Muscle layer of colon (tissue), 2 donors: ENCODE results near the gene GPR26.
"Not testable (repeated sequence)": the region's sequence is repeated elsewhere in the genome, so short reads cannot be mapped to it uniquely, and the experiment has no call there.

ENCODE experiments used
- H3K27ac ChIP-seq: one replicate; pipeline ENCODE4 v1.7.0; 2013; ENCODE audit warnings: low read depth, mild to moderate bottlenecking, low read length, moderate library complexity
- H3K27me3 ChIP-seq, 2 donors: one replicate each; pipeline ENCODE4 v1.7.0; 2013; ENCODE audit warnings: low read length in 2 of 2, mild to moderate bottlenecking in 2 of 2; ENCODE audit not compliant: insufficient read depth in 2 of 2, control insufficient read depth in 1 of 2
- H3K36me3 ChIP-seq: one replicate; pipeline ENCODE4 v1.7.0; 2013; ENCODE audit warnings: mild to moderate bottlenecking, low read length; ENCODE audit not compliant: insufficient read depth
- H3K4me1 ChIP-seq: one replicate; pipeline ENCODE4 v1.7.0; 2013; ENCODE audit warnings: mild to moderate bottlenecking, low read length; ENCODE audit not compliant: insufficient read depth
- H3K4me3 ChIP-seq, 2 donors: one replicate each; pipeline ENCODE4 v1.7.0; 2013; ENCODE audit warnings: low read length in 2 of 2, low read depth in 1 of 2, mild to moderate bottlenecking in 1 of 2, moderate library complexity in 1 of 2
- H3K9ac ChIP-seq: one replicate; pipeline ENCODE4 v1.7.0; 2013; ENCODE audit warnings: low read length
- H3K9me3 ChIP-seq: one replicate; pipeline ENCODE4 v1.7.0; 2013; ENCODE audit warnings: mild to moderate bottlenecking, low read length
- donor health status: abdominal sarcoma.
- donor health status: Adenocarcinoma of cecum.

Gene GPR26

DNA sequence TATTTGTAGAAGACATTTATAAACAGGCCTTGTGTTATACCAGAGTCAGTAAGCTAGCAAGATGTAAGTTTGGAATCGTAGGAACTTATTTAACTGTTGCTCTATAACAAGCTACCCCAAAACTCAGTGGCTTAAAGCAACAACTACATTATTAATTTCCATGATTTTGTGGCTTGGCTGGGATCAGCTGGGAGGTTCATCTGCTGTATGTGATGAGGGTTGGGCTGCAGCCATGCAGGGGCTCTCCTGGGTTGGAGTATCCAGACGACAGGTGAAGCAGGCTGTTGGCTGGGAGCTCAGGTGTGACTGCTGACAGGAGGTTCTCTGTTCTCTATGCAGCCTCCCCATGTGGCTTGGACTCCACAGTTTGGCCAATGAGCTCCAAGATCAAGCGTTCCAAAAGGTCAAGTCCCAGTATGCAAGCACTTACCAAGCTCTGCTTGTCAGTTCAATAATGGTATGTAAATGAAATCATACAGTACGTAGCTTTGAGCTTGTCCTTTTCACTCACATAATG lies 52.4 kb downstream of the GPR26 start:
- Histone ChIP-seq H3K27me3 (no peaks in the 10 kb centered on the region), H3K27ac (no peak overlapping the region), H3K9ac (no peak overlapping the region), H3K9me3 (no peaks in the 10 kb centered on the region), H3K4me3 (no peak overlapping the region), H3K36me3 (no peaks in the 10 kb centered on the region), H3K4me1 (no peaks in the 10 kb centered on the region)

DNA sequence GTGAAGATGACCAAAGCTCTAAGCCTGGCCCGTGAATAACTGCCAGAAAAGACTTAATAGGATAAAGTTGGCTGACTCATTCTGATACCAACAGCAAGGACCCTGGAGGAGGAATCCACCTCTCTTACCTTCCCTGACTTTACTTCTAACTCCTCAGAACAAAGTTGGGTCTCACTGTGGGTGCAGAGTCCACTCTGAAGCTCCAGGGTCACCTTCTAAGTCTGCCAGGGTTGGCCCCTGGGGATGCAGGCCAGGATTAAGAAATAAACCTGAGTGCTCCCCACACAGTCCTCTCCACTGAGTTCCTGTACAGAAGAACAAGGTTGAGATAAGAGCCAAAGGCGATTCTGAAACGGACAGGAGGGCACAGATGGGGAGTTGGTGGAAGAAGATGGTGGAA lies 54.4 kb downstream of the GPR26 start:
- Histone ChIP-seq H3K4me1 (no peaks in the 10 kb centered on the region), H3K27me3 (no peaks in the 10 kb centered on the region), H3K36me3 (no peaks in the 10 kb centered on the region), H3K4me3 (no peak overlapping the region), H3K27ac (no peak overlapping the region), H3K9ac (no peak overlapping the region), H3K9me3 (no peaks in the 10 kb centered on the region)

DNA sequence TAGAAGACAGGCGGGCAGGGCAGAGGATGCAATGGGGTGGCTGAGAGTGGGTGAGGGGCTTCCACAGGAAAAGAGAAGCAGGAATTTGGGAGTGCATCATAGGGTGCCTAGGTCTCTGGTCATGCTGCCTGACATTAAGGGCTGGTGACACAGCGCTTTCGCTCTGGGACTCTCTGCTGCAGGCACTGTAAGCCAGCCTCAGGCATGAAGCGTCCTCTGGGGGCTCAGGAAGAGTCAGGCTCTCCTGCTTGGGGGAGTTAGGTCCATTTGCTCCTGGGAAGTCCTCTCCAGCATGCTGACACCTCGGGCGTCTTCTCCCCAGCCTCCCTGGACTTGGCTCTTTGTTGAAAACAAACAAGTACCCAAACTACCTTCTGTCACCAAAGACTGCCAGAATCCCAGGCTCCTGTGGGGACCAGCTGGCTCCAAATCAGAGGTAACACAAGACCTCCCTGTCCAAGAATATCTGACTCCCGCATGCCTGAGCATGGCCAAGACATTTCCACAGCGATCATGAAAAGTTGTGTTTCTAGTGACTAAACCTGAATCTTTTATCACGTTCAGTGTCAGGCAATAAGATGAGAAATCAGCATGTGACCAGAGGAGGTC lies 55.4 kb downstream of the GPR26 start:
- no peak overlapping the region for H3K9ac ChIP-seq
- no peaks in the 10 kb centered on the region for H3K27me3 ChIP-seq
- H3K27ac ChIP-seq: no peak overlapping the region
- no peaks in the 10 kb centered on the region for H3K4me1 ChIP-seq
- no peak overlapping the region for H3K4me3 ChIP-seq
- no peaks in the 10 kb centered on the region for H3K36me3 ChIP-seq
- H3K9me3 ChIP-seq: no peaks in the 10 kb centered on the region

DNA sequence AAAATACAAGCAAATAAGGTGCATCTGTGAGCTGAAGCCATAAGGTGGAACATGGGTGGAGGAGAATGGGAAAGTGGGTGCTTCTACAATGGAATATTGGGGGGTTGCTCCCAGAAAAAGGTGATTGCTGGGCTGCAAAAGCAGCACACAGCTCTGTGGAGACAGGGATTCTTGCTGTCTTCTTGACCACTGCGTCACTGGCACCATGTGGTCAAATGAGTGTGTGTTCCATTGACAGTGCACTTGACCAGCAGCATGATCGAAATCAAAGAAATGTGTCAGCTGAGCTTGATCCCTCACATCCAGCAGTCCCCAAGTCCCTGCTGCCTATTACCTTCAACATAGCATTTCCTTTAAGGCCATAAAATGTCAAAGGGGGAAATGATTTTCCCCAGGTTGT lies 56.2 kb downstream of the GPR26 start:
- no peaks in the 10 kb centered on the region for H3K9me3 ChIP-seq
- no peaks in the 10 kb centered on the region for H3K27me3 ChIP-seq
- no peak overlapping the region for H3K9ac ChIP-seq
- H3K4me3 ChIP-seq: no peak overlapping the region
- H3K4me1 ChIP-seq: no peaks in the 10 kb centered on the region
- H3K36me3 ChIP-seq: no peaks in the 10 kb centered on the region
- H3K27ac ChIP-seq: no peak overlapping the region

DNA sequence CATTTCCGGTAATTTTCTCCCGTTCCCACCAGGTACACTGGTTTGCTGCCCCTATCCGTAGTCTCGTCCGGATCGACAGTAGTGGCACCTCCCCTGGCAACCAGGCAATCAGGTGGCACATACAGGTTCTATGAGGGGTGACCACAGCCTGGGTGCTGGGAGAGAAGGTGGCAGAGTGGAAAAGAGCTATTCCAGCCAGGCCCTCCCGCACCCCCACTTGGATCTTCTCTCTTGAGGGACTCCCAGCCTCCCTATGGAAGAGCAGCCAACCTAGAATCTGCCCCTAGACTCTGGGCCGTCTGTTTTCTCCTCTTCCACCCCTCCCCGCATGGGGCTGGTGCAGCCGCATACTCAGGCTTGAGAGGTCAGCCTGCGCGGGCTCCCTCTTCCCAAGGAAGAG lies 58.6 kb downstream of the GPR26 start:
- Histone ChIP-seq H3K4me3 (no peak overlapping the region), H3K9ac (no peak overlapping the region), H3K9me3 (no peaks in the 10 kb centered on the region), H3K27me3 (no peaks in the 10 kb centered on the region), H3K4me1 (no peaks in the 10 kb centered on the region), H3K36me3 (no peaks in the 10 kb centered on the region), H3K27ac (no peak overlapping the region)

DNA sequence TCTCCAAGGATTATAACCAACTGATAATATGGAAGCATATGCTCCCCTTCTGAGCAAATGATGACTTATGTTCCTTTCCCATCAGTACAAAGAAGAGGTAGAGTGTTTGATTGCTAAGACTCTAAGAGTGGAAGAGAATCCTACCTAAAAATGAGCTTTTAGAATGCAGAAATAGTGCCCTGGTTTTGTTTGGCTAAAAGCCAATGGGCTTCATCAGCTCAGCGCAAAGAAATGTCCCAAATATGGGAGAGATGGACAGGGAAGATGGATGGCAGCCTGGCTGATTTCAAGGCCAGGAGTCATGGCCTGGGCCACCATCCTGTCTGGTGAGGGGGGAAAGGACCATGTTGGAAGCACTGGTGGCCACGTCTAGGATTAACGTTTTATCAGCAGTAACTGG lies 60.2 kb downstream of the GPR26 start:
- Histone ChIP-seq H3K27me3 (no peaks in the 10 kb centered on the region), H3K36me3 (no peaks in the 10 kb centered on the region), H3K9me3 (no peaks in the 10 kb centered on the region), H3K27ac (no peak overlapping the region), H3K9ac (no peak overlapping the region), H3K4me3 (no peak overlapping the region), H3K4me1 (no peaks in the 10 kb centered on the region)

DNA sequence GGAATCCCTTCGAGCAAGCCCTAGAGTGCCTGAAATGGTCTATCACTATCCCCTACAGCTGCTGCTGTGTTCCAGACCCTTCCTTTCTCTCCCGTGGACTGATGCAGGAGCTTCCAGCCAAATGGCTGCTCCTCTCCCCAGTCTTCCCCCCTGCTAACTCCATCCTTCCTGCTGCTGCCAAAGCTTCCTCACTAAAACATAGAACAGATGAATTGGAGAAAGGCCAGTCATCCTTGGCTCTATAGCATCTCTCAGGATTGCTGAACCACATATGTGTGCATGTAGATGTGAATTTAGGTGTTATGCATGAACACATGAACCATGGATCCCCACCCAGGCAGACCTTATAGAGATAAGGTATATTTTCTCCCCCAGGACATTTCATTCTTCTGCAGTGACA lies 60.7 kb downstream of the GPR26 start:
- Histone ChIP-seq H3K9me3 (no peaks in the 10 kb centered on the region), H3K27ac (no peak overlapping the region), H3K36me3 (no peaks in the 10 kb centered on the region), H3K4me1 (no peaks in the 10 kb centered on the region), H3K4me3 (no peak overlapping the region), H3K9ac (no peak overlapping the region), H3K27me3 (no peaks in the 10 kb centered on the region)

DNA sequence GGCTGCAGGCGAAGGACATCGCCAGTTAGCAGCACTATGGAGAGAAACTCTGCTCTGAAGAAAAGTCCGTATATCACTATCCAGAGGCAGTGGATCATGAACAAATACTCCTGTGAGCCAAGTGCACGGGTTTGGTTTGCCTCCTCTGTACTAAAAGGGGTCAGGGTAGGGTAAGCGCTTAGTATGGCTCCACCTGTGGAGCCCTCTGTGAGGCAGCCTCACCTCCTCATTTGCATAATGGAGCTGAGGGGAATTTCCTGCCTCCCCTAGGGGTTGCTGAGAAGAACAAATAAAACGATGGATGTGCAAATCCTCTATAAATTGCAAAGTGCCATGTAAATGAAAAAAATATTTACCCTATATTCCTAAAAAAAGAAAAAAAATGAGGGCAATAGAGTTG lies 63.4 kb downstream of the GPR26 start:
- no peak overlapping the region for H3K9ac ChIP-seq
- H3K27me3 ChIP-seq: no peaks in the 10 kb centered on the region
- H3K9me3 ChIP-seq: no peaks in the 10 kb centered on the region
- H3K27ac ChIP-seq: no peak overlapping the region
- no peaks in the 10 kb centered on the region for H3K4me1 ChIP-seq
- no peak overlapping the region for H3K4me3 ChIP-seq
- H3K36me3 ChIP-seq: no peaks in the 10 kb centered on the region

DNA sequence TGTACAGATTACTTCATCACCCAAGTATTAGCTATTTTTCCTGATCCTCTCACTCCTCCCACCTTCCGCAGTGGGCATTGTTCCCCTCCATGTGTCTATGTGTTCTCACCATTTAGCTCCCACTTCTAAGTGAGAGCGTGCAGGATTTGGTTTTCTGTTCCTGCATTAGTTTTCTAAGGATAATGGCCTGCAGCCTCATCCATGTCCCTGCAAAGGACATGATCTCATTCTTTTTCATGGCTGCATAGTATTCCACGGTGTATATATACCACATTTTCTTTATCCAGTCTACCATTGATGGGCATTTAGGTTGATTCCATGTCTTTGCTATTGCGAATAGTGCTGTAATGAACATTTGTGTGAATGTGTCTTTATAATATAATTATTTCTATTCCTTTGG lies 70.8 kb downstream of the GPR26 start:
- not testable (repeated sequence) for H3K4me3 ChIP-seq, H3K9me3 ChIP-seq, H3K27ac ChIP-seq, H3K4me1 ChIP-seq, H3K27me3 ChIP-seq, H3K36me3 ChIP-seq, H3K9ac ChIP-seq

DNA sequence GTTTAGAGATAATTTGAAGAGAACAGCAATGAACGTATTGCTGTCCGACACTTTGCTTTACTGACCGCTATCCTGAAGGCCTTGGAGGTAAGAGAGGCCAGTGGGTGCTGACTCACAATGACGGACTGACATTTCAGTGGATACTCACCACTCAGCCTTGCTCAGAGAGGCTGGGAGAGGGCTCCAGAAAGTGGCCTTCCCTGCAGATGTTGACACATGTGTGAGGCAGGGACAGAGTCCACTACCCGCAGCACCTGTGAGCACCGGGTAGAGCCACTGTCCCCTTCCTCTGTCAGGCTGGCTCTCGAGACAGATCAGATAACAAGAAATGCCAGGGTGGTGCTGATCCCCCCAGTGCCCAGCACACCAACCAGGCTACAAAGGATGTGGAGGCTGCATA lies 75.0 kb downstream of the GPR26 start:
- Histone ChIP-seq H3K9ac (no peak overlapping the region), H3K4me3 (no peak overlapping the region), H3K27me3 (no peaks in the 10 kb centered on the region), H3K27ac (no peak overlapping the region), H3K36me3 (no peaks in the 10 kb centered on the region), H3K9me3 (no peaks in the 10 kb centered on the region), H3K4me1 (peaks cover 27% of the 10 kb centered on the region)

DNA sequence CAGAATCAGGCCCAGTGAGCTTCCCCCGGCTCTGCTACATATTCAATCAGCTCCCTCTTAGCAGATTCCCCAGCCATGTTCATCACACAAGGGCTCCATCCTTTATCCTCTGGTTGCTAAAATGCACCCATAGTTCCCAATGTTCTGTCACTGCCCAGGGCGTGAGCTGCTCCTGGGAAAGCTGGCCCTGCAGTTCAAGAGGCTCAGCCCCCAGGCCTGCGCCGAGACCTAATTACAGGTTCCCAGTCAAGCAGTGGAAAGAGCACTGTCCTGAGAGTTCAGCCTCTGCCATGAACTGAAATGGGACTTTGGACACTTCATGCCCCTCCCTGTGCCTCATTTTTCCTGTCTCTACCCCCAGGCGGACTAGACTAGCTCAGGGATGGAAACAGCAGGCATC lies 75.6 kb downstream of the GPR26 start:
- Histone ChIP-seq H3K9ac (no peak overlapping the region), H3K9me3 (no peaks in the 10 kb centered on the region), H3K27me3 (no peaks in the 10 kb centered on the region), H3K36me3 (no peaks in the 10 kb centered on the region), H3K4me3 (no peak overlapping the region), H3K27ac (no peak overlapping the region), H3K4me1 (peaks cover 32% of the 10 kb centered on the region)

DNA sequence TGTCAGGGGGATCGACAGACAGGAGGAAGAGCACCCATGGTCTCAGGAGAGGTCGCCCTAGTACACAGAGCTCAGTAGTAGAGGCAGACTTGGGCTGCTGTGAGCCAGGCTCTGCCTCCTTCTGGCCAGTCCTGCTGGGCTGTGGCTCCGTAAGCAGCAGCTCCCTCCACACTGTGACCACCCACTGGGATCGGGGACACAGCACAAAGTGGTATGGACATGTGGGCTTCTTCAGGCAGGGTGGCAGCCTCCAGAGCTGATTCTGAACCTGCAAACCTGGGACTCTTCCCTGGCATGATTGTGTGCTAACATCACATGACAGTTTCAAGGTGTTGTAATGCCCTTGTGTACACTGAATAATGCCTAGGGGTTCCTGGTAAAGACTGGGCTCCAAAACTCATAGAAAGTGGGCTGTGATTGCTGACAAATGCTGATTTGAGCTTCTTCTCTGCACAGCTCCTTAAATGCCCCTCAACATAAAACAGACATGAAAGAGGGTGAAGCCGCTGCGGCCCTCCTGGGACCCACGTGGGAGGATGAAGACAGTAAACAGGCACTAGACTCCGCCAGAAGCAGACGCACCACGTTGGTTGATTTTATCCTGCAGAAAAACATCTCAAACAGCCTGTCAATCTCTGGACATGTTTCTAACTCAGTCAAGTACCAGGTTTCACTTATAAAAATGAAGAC lies 76.7 kb downstream of the GPR26 start:
- Histone ChIP-seq H3K4me3 (no peak overlapping the region), H3K27ac (no peak overlapping the region), H3K4me1 (peaks cover 35% of the 10 kb centered on the region), H3K9me3 (no peaks in the 10 kb centered on the region), H3K9ac (no peak overlapping the region), H3K36me3 (peaks cover 9% of the 10 kb centered on the region), H3K27me3 (no peaks in the 10 kb centered on the region)
